Fibroblast of upper back skin (primary cell): Measurements from ENCODE around the gene DNAJB8.

Experiments used
- DNase-seq: peaks from one replicate; pipeline ENCODE4 v3.0.0-alpha.2; 2013

The DNAJB8 gene

DNA sequence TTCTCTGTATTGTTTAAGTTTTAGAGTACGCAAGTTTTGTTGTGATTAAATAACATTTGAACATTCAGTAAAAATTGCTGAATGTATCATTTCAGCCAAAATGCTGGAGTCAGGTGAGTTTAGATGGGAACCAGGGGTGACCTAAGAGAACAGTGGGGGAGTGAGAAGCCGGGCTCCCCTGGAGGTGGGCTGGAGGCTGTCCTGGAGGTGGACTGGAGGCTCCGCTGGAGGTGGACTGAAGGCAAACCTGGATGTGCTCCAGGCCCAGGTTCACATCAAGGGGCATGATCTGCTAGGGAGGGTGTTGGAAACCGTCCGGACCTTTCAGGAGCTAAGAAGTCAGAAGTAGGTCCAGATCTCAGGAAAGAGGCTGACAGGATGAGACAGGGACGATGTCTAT is 23.7 kb downstream of the DNAJB8 start:
- no peak for DNase-seq

DNA sequence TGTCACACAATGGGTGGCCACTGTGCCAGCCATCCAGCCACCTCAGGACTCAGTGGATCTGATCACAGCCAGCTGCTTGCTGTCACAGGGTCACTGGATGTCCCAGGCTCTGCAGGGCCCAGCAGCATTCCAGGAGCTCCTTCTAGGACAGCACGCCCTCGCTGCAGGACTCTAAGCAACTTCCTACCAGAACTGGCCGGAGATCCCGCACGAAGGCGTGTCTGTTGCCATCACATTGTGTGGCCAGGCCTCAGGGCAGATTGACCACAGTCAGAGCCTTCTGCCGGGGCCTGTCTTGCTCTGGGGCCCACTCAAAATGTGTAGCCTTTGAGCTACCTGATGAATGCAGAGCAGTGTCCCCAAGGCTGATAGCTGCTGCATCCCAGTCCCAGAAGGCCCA is 24.6 kb downstream of the DNAJB8 start:
- DNase-seq: no peak

DNA sequence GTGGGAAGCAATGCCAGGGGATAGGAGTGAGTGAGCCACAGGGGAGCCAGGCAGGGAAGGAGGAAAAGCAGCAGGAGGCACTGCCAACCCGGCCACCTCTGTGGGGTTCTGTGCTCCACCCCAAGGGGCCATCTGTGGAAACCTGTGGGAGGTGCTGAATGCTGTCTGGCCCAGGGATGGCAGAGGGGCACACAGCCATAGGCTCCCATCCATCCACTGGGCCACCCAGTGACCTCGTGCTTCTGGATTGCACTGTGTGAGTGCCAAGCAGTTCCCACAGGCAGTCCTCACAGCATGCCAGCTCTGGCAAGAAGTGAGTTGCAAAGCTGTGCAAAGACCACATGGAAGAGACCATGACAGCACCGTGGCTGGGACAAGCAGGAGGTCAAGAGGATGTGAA is 27.5 kb downstream of the DNAJB8 start:
- no peak for DNase-seq

DNA sequence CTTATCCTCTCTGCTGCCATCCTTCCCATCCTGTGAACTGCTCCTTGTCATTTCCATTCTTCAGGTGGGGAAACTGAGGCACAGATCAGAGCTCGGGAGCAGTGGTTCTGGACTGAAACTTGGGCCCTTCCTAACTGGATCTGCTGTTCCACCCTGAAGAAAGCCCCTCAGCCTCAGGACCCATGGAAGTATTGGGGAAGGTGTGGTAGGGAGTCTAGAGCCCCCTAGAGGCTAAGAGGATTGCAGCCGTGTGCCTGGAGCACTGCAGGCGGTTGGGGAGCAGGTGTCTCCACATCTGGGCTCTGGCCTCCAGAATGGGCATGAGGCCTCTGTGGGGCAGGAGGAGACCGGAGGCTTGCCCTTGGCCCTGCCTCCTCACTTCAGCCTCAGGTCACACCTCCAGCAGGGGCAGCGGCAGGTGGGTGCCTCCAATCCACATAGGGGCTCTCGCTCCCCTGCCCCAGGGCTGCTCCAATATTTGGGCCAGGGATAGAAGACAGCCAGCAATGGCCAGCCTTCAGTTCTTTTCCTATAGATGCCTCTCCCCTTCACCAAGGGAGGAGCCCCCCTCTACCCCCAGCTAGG is 28.1 kb downstream of the DNAJB8 start:
- DNase-seq: no peak

DNA sequence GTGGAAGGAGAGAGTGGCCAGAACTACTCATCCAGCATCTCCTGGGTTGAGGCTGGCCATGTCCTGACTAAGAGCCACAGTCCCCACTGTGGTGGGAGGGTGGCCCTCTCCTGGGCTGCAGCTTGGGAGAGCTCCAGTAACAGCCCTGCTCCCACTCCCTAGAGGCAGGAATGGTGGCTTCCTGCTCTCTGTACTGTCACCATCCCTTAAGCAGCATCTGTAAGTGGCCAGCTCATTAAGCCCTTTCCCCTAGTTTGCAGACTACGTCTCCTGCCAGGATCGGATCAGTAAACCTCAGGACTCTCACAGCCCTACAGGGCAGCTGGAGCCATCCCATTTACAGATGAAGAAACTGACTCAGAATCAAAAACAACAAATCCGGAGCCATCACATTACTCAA is 30.5 kb downstream of the DNAJB8 start:
- DNase-seq: no peak

DNA sequence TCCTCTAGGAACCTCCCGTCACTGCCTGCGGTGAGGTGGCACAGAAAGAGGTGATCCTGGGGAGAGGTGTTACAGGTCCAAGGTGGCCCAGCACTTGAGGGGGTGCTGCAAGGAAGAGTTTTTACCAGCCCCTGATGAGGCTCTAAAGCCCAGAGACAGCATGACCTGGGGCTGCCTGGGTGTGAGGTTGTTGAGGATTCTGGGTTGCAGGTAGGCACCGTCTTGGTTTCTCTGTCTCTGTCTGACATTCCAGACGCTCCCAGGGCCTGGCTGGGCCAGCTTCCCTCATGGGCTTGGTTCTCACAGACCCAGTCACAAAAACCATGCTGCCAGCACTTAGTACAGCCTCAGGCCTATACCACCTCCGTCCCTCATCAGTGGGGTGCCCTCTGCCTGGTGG is 31.1 kb downstream of the DNAJB8 start:
- DNase-seq: no peak

DNA sequence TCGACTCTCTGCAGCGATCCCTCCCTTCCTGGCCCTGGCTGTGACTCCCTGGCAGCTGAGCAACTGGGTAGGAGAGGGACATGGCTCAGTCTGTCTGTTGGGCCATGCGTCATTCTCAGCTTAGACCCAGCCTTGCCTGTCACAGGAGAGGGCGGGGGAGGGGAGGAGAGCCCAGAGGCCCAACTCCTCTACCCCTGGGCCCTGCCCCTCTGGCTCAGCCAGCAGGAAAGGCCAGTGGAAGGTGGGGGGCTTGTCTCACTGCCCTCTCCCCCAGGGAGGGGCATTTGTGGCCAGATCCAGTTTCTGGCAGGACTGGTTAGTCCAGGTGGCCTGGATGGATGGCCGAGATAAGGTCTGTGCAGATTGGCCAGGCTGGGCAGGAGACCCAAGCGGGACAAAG is 31.6 kb downstream of the DNAJB8 start:
- no peak for DNase-seq

DNA sequence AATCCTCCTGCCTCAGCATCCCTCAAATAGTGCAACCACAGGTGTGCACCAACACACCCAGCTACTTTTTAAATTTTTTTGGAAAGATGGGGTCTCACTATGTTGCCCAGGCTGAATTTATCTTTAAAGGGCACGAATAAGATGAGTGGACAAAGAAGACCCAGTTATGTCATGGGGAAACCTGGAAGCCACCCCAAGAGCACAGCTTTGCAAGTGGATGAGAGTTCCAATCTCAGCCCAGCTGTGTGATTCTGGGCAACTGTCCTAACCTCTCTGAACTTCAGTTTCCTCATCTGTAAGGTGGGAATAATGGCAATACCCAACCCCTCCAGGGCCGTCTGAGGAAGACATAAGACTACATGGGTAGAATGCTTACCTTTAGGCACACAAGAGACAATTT is 32.2 kb downstream of the DNAJB8 start:
- no peak for DNase-seq

DNA sequence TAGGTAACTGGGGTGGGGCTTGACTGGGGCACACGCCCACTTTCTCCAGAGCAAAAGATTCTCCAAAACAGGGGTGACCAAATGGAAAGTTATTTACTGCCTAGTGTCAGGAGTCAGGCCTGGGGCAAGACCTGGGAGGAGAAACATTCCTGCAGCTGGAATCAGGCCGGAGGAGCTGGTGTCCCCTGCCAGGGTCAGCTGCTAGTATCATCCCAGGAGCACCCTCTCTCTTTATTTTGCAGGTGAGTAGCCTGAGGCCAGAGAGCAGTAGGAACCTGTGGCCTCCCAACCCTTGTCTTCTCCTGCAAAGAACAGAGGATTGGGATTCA is 32.9 kb downstream of the DNAJB8 start:
- DNase-seq: no peak

DNA sequence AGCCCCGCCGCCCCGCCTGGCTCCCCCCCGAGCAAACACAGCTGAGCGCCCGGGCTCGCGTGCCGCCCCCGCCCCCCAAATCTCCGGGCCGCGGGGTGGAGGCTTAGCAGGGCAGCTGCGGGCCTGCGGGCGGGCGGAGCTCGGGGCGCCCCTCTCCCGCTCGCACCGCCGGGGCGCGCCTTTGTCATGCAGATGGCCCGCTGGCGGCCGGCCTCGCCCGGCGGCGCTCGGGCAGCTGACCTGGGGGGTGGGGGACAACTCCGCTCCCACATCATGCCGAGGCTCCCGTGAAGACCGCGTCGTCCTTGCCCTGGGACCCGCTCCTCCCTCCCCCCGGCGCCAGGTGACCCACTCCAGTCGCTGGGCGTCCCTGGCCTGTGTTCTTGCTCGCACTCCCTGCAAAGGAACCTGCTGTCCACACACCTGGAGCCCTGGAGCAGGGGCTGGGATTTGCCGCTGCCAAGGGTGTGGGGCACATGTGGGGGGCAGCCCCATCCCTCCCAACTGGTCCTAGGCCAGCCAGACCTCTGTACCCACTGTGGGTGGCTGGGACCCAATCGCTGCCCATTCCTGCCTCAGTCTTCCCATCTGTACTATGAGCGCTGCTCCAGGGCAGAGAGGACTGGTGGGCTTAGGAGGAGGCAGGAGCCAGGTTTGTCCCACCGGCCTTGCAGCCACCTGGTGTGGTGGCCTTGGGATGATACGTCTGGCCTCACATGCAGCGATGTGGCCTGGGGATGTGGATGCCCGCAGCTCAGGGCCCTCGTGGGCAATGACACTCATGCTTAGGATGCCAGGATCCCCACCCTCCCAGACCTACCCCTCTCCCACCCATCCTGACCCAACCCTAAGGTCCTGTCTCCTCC is 33.5 kb downstream of the DNAJB8 start:
- no peak for DNase-seq

DNA sequence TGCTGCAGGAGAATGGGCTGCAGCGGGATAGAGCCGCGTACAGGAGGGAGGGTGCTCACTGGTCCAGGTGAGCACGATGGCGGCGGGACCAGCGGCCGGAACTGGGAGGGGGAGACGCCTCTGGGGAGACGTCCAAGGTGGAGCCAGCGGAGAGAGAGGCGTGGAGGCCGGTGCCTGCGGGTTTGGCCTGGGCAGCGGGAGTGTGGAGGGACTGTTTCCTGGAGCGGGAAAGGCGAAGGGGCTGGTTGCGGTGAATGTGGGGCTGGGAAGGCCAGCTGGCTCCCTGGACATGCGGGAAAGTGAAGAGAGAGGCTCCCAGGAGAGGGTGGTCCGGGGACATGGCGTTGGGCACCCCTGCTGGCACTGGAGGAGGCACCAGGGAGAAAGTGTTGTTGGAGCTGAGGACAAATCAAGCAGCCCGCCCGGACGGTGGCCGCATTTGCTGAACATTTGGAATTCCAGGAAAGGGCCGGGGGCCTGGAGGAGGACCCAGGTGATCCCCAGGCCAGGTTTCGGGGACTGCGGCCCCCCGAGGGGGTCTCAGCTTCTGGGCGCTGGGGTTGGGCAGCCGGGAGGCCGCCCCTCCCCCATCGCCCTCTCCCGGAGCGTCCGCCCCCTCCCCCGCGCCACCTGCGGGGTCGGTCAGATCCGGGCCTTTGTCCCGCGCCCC is 34.3 kb downstream of the DNAJB8 start:
- DNase-seq: no peak

DNA sequence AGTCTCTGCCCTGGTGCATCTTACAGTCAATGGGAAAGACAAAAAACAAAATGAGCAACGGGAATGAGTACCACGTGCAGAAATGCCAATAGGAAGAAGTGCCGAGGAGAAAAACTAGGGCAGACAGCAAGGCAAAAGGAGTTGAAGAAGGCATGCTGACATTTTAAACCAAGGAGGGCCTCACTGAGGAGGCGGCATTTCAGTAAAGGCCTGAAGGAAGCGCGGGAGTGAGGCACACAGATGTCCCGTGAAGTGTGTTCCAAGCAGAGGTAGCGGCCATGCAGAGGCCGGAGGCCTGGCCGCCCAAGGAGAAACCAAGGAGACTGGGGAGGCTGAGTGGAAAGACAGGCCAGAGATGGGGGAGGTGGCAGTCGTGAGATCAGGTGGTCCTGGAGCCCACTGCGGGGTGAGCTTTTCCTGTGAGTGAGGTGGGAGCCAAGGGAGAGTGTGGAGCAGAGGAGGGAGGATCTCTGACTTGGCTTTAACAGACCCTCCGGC is 34.8 kb downstream of the DNAJB8 start:
- DNase-seq: no peak

DNA sequence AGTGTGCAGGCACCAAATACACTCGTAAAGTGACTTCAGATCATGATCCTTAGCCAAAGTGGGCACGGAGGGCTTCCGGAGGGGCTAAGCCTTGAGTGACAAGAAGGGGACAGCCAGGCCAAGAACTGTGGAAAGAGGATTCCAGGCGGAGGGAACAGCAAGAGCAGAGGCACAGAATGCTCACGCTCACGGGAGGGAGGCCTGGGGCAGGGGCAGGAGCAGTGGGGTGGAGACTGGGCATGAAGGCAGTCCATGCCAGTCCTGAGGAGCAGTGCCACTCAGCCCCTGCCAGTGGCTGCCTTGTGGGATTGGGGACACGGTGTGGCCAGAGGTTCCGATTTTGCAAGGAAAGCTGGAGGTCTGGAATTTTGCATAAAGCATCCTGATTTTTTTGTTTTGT is 36.0 kb downstream of the DNAJB8 start:
- no peak for DNase-seq

DNA sequence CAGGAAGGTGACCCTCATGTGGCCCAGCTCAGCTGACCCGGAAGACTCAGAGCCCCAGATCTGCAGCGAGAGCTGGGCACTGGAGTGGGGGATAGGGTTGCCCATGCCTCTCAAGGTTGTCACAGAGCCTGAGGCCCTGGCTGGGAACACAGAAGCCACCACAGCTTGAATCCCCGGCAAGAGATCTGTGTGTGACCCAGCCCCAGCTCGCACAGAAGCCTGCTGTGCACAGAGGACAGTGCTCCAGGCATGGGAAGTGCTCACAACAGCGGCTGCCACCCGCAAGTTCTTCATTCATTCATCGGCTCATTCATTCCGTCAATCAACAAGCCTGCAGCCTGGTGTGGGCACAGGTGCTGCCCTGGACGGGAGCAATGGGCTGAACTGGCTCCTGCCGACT is 36.4 kb downstream of the DNAJB8 start:
- DNase-seq: no peak

DNA sequence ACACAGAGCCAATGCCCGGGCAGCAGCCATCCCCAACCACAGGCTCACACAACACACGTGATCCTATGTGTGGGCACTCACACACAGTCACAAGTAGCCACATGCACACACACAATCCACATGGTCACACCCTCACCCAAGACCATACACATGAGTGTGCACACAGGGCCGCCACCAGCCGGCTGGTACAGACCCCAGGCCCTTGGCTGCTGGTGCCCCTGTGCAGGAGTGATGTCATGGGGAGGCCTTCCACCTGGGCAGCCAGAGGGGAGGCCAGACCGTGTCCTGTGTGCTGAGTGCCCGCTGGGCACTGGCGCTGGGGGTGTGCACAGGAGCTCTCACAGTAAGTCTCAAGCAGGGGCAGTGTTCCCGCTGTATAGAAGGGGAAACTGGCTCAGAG is 36.9 kb downstream of the DNAJB8 start:
- no peak for DNase-seq

DNA sequence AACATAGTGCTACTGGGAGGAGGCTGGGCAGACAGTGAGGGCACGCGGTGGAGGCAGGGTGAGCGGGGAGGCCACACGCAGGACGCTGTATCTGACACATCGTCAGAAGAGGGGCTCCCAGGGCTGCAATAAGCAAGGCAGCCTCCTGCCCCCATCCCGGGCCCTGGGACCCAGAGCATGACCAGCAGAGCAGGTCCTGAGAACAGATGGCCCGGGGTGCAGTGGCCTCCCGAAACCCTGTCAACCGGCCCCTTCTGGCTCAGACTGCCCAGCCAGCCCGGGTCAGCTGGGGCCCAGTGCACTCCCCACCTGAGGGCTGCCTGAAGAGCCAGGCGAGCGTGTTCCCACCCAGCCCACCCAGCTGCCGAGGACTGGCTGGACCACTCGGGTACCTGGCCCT is 37.4 kb downstream of the DNAJB8 start:
- no peak for DNase-seq

DNA sequence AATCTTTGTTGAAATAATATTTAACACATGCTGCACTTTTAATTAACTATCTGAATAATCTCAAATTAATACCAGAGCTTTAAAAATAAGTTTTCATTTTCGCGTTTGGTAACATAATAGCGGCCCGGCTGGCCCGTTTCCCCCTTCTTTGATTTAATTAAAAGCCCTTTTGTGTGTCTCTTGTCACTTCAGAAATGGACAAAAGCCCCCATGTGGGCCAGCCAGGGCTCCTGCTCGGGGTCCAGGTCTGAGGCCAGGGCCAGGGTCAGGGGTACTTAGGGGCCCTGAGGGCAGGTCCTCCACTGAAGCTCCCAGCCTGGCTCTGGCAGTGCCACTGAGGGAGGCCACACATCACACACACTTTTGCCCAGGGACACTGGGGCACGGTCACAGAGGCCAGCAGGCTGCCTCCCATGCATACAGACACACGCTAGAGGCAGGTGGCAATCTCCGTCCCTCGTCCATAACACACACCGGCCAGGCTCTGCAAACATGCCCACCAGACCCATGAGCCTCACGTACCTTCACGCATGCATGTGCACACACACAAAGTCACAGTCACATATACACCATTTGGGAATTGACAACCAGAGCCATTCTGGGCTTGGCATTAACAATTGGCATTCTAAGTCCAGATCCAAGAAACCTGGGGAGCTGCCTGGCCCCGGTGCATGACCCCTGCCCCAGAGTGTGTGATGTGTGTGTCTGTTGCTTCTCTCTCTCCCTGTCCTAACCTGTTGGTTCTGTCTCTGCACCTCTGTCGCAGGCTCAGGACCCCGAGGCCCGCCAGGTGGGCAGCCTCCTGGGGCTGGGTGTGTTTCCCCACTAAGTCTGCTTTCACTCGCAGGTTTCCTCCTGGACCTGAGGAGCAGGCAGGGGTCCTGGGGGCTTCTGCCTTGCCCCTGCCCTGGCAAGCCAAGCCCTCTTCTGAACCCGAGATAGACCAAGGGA is 38.5 kb downstream of the DNAJB8 start:
- DNase-seq: no peak

DNA sequence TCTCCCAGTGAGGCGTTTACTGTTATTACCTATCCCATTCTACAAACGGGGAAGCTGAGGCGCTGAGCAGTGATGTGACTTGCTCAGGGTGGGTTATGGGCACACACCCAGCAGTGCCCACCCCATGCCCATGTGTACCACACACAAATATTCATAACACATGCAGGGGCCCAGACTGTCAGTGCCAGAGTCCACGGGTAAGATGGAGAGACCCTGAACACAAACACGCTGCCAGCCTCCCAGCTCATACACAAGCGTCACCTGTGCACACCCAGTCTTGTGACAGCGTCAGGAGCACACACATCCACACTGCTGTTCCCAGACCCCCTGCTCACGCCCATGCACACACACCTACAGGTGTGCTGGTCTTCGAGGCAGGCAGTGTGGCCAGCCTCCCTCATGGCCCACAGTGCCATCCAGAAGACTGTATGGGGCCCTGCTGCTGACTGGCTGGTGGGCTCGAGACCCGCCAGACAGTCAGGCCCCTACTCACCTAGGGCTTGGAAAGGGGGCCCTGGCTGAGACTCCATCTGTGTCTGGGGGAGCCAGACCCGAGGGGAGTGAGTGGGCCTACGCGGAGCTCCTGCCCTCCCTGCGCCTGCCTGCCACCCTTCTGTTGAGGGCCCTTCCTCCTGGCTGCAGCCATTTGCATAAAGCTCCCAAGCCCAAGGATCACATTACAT is 39.4 kb downstream of the DNAJB8 start:
- DNase-seq: no peak

DNA sequence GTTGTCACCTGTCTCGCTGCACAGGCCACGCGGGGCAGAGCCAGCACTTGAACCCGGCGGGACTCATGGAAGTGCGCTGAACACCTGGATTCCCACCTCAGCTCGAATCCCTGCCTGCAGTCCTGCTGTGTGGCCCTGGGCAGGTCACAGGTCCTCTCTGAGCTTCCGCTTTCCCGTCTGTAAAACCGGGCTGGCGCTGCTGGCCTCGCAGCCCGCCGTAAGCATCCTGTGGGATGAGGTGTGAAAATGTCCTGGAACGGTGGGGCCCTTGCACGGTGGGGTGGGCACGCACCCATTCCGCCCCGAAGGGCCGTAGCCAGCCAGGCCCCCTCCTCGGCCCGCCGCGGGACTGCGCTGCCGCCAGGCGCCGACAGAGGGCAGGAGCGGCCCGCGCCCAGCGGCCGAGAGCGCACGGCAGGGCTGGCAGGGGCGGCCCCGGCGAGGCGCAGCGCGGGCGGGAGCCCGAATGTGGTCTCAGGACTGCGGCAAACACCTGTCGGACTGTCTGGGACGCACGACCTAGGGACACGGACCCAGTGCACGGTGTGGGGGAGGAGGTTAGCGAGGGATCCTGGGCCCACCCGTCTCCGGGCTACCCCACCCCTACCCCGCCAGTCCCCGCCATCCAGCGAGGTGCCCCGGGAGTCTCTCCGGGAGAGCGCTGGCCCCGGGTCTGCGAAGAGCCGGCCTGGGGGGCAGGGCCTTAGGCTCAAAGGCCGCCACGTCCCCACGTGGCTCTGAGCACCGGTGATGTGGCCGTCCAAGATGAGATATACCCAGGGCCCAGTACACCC is 40.4 kb downstream of the DNAJB8 start:
- peak; percentile 11 for DNase-seq

DNA sequence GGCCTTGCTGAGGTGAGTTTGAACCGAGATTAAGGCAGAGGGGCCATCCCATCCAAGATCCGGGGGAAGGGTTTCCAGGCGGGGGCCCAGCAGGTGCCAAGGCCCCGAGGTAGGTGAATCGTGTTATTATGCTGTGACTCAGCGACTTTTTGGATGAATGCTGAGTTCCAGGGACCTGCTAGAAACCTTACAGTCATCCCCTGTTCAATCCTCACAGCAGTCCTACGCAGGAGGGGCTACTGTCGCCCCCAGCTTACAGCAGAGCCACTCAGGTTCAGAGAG is 40.9 kb downstream of the DNAJB8 start:
- no peak for DNase-seq

DNA sequence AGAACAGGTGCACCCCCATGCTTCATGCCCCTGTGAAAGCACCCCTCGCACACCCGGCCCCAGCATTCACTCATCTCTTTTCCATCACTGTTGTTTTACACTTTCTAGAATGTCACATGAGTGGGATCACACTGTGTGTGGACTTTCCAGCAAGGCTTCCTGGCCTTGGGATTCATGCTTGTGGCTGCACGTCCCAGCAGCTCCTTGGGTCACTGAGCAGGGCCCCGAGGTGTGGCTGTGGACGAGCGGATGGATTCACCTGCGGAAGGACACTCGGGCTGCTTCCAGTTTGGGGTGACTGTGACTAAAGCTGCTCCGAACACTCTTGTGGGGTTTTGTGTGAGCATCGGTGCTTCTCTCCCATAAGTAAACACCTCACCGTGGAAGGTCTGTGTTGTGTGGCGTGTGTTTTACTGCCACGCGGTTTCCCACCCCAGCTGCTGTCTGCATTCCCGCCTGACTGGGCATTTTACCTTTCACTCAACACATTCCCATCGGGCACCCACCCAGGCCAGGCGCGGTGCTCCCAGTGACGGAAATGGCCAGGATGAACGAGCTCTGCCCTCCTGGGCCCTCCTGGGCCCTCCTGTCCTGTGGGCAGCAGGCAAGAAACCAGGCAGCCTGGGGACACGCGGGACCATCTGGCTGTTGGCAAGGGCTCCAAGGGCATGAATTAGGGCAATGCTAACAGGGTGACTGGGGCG is 41.4 kb downstream of the DNAJB8 start:
- no peak for DNase-seq
